ENCODE results near the gene OVOL2.

The OVOL2 gene

GRCh38 chr20:18056174-18057100, 1.3 kb downstream of the OVOL2 start:
- no peak overlapping the region for H3K27ac ChIP-seq
- peaks cover 27% of the 10 kb centered on the region for H3K9me3 ChIP-seq
- H3K36me3 ChIP-seq, result no peaks in the 10 kb centered on the region
- no peak overlapping the region for H3K9ac ChIP-seq
- peaks cover 70% of the 10 kb centered on the region for H3K27me3 ChIP-seq
- peak overlapping the region; percentile 66 for H3K4me3 ChIP-seq
- H3K4me2 ChIP-seq, result peak overlapping the region; percentile 86
- H4K20me1 ChIP-seq, result peaks cover 21% of the 10 kb centered on the region; the same call in 1 of the 2 replicates
- peaks cover 11% of the 10 kb centered on the region for H3K4me1 ChIP-seq
- no peak for TF ChIP-seq Cebpa-rat (IDR thresholded peaks at IDR 0.05)

DNA sequence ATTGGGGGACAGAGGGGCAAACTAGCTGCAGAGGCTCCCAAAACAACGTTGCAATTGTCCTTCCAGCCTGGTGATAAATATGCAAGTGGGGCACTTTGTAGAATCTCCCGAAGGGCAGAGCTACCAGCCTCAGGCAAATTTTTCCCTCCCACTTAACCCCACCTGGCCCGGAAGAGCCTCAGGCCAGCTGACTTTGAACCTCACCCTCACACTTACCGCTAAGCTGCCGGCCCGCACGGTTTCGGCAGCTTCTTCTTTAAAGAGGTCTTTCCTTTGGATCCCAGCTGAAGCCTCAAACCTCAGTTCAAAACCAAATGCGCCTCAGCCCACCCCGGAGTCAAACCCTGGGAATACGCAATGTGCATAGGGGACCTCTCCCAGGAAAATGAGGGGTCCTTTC, 2.5 kb downstream of the OVOL2 start:
- Histone ChIP-seq H3K36me3 (no peaks in the 10 kb centered on the region), H3K9me3 (peaks cover 27% of the 10 kb centered on the region), H3K27ac (no peak overlapping the region), H3K4me3 (0 out of 2 replicates have a peak overlapping the region, but pooled peaks have one; percentile 9), H3K4me1 (peaks cover 11% of the 10 kb centered on the region), H3K27me3 (peaks cover 69% of the 10 kb centered on the region), H3K4me2 (0 out of 2 replicates have a peak overlapping the region, but pooled peaks have one; percentile 1), H3K9ac (no peak overlapping the region), H4K20me1 (peaks cover 21% of the 10 kb centered on the region; the same call in 1 of the 2 replicates)
- TF ChIP-seq Cebpa-rat (IDR thresholded peaks at IDR 0.05), result no peak

DNA sequence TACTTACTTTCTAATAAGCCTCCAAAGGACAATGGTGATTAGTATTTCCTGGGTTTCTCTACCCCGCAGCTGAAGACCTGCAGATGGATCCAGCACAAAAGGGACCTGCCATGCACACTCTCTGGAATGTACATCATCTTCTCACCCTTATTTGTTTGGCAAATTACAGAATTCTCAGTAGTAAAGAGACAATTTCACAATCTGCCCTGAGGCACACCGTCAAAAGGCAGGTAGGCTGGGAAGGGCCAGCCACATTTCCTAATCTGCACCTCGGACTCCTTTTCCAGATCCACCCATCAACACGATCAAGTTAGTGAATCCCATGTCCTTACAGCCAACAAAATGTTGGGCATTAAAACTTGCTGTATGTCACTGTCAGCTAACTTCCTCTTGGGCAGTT, 4.9 kb downstream of the OVOL2 start:
- Histone ChIP-seq H3K4me3 (no peak overlapping the region), H3K9me3 (peaks cover 14% of the 10 kb centered on the region), H3K4me2 (no peak overlapping the region), H3K36me3 (no peaks in the 10 kb centered on the region), H4K20me1 (peaks cover 21% of the 10 kb centered on the region; the same call in 1 of the 2 replicates), H3K4me1 (peaks cover 19% of the 10 kb centered on the region), H3K27ac (no peak overlapping the region), H3K9ac (no peak overlapping the region), H3K27me3 (peaks cover 45% of the 10 kb centered on the region)
- no peak for TF ChIP-seq Cebpa-rat (IDR thresholded peaks at IDR 0.05)

DNA sequence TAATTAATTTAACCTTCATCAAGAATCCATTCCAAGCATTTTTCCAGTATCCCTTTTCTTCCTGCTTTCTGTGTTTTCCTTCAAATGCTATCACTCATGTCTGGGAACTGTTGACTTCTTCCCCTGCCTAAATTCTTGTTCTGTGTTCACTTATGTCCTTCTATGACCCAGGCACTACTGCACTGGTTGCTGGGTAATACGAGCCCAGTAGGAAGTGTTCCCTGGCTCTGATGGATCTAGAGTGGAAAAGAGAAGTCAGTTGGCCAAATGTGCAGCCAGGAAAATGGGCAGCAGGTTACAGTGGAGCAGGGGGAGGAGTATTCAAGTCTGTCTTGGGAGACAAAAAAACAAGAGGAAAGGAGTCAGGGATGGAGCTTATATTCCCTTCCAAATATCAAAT, 7.1 kb downstream of the OVOL2 start:
- TF ChIP-seq Cebpa-rat (IDR thresholded peaks at IDR 0.05), result no peak
- H3K9ac ChIP-seq, result no peak overlapping the region
- H3K27me3 ChIP-seq, result peaks cover 23% of the 10 kb centered on the region
- peaks cover 6% of the 10 kb centered on the region; the same call in 1 of the 2 replicates for H4K20me1 ChIP-seq
- no peaks in the 10 kb centered on the region for H3K9me3 ChIP-seq
- no peaks in the 10 kb centered on the region for H3K36me3 ChIP-seq
- H3K4me1 ChIP-seq, result peaks cover 8% of the 10 kb centered on the region
- H3K27ac ChIP-seq, result no peak overlapping the region
- H3K4me3 ChIP-seq, result no peak overlapping the region
- no peak overlapping the region for H3K4me2 ChIP-seq

- Histone ChIP-seq H3K4me2 (peak overlapping the region; percentile 48), H3K27ac (no peak overlapping the region), H4K20me1 (no peaks in the 10 kb centered on the region), H3K4me3 (no peak overlapping the region), H3K9ac (no peak overlapping the region), H3K4me1 (peaks cover 17% of the 10 kb centered on the region), H3K27me3 (no peaks in the 10 kb centered on the region), H3K36me3 (no peaks in the 10 kb centered on the region), H3K9me3 (peaks cover 4% of the 10 kb centered on the region; the same call in 1 of the 2 replicates)
- no peak for TF ChIP-seq Cebpa-rat (IDR thresholded peaks at IDR 0.05)
Measured at GRCh38 chr20:18048176-18048575, 9.5 kb downstream of the OVOL2 start.

DNA sequence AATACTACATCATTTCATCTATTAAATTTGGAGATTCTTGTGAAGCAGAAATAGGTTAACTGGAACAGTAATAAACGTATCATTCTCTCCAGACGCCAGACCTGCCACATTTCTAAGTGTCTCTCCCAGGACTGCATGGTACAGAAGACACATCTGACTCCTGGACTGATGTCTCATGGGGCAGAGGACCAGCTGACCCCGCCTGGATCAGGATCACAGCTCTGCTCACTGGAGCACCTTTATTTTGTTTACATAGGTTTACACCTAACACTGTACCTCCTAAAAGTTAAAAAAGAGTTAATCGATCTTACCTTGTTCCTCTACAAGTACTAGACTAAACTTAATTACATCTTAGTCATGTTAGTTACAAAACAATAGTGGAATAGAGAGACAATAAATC, 11.2 kb downstream of the OVOL2 start:
- TF ChIP-seq Cebpa-rat (IDR thresholded peaks at IDR 0.05), result no peak
- H3K9me3 ChIP-seq, result peaks cover 7% of the 10 kb centered on the region; the same call in 1 of the 2 replicates
- no peak overlapping the region for H3K9ac ChIP-seq
- peaks cover 17% of the 10 kb centered on the region for H3K4me1 ChIP-seq
- H3K4me3 ChIP-seq, result no peak overlapping the region
- H3K27ac ChIP-seq, result no peak overlapping the region
- no peaks in the 10 kb centered on the region for H3K36me3 ChIP-seq
- no peaks in the 10 kb centered on the region for H4K20me1 ChIP-seq
- no peak overlapping the region for H3K4me2 ChIP-seq
- H3K27me3 ChIP-seq, result no peaks in the 10 kb centered on the region

DNA sequence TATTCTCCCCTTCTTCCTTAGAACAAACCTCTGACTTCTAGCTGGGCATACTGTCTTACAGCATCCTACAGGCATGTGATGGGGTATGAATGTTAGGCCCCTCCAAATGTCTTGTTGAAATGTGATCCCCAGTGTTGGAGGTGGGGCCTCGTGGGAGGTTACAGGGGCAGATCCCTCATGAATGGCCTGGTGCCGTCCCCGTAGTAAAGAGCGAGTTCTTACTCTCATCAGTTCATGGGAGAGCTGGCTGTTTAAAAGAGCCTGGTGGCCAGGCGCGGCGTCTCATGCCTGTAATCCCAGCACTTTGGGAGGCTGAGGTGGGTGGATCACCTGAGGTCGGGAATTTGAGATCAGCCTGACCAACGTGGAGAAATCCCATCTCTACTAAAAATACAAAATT, 15.5 kb downstream of the OVOL2 start:
- no peak for TF ChIP-seq Cebpa-rat (IDR thresholded peaks at IDR 0.05)
- H3K4me3 ChIP-seq, result no peak overlapping the region
- no peak overlapping the region for H3K4me2 ChIP-seq
- no peak overlapping the region for H3K27ac ChIP-seq
- H3K9ac ChIP-seq, result no peak overlapping the region
- peaks cover 7% of the 10 kb centered on the region; the same call in 1 of the 2 replicates for H3K9me3 ChIP-seq
- peaks cover 14% of the 10 kb centered on the region for H3K4me1 ChIP-seq
- no peaks in the 10 kb centered on the region for H3K27me3 ChIP-seq
- no peaks in the 10 kb centered on the region for H3K36me3 ChIP-seq
- no peaks in the 10 kb centered on the region for H4K20me1 ChIP-seq

- H3K4me3 ChIP-seq, result no peak overlapping the region
- no peak overlapping the region for H3K4me2 ChIP-seq
- TF ChIP-seq Cebpa-rat (IDR thresholded peaks at IDR 0.05), result no peak
- H3K36me3 ChIP-seq, result no peaks in the 10 kb centered on the region
- peaks cover 7% of the 10 kb centered on the region; the same call in 1 of the 2 replicates for H3K9me3 ChIP-seq
- H3K27me3 ChIP-seq, result no peaks in the 10 kb centered on the region
- no peak overlapping the region for H3K9ac ChIP-seq
- peaks cover 14% of the 10 kb centered on the region for H3K4me1 ChIP-seq
- H3K27ac ChIP-seq, result no peak overlapping the region
- no peaks in the 10 kb centered on the region for H4K20me1 ChIP-seq
Measured at GRCh38 chr20:18041462-18041861, 16.3 kb downstream of the OVOL2 start.

GRCh38 chr20:18039063-18039462, 18.7 kb downstream of the OVOL2 start:
- Histone ChIP-seq H3K27me3 (no peaks in the 10 kb centered on the region), H4K20me1 (no peaks in the 10 kb centered on the region), H3K9ac (no peak overlapping the region)

DNA sequence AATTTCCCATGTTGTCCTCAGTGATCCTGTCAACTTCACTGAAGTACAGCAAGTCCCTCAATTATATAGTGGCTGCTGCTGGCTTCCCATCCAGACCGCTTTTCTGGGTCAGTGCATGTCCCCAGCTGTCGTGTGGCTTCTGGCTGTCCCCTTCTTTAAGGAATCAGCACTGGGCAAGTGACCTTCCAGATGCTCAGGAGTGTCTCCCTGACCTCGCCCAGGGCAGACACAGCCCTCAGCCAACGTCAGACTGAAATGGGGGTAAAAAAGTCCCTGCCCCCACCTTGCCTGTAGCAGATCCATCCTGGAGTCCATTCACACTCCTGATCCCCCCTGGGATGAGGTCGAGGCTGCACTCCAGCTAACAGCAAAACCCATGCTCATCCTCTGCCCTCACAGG, 23.7 kb downstream of the OVOL2 start:
- H3K27ac ChIP-seq, result no peak overlapping the region
- no peak overlapping the region for H3K9ac ChIP-seq
- no peaks in the 10 kb centered on the region for H3K9me3 ChIP-seq

More at GRCh38 chr20:18039063-18039462, 18.7 kb downstream of the OVOL2 start:
- H3K36me3 ChIP-seq, result no peaks in the 10 kb centered on the region
- H3K27ac ChIP-seq, result no peak overlapping the region
- H3K9me3 ChIP-seq, result peaks cover 7% of the 10 kb centered on the region; the same call in 1 of the 2 replicates
- H3K4me1 ChIP-seq, result peaks cover 7% of the 10 kb centered on the region
- H3K4me3 ChIP-seq, result no peak overlapping the region
- no peak overlapping the region for H3K4me2 ChIP-seq
- TF ChIP-seq Cebpa-rat (IDR thresholded peaks at IDR 0.05), result no peak

More for the DNA sequence above, 23.7 kb downstream of the OVOL2 start:
- Histone ChIP-seq H3K36me3 (no peaks in the 10 kb centered on the region), H3K4me3 (no peak overlapping the region), H3K4me1 (peaks cover 22% of the 10 kb centered on the region), H3K4me2 (no peak overlapping the region), H3K27me3 (no peaks in the 10 kb centered on the region), H4K20me1 (no peaks in the 10 kb centered on the region)
- TF ChIP-seq Cebpa-rat (IDR thresholded peaks at IDR 0.05), result no peak
